Astrocyte (in vitro differentiated cells and primary cell): Measurements from ENCODE around the gene RSPH4A.

Experiments used
- CTCF ChIP-seq: IDR thresholded peaks from 2 replicates; pipeline ENCODE4 v1.5.1; 2011; ENCODE audit warnings: low read depth, mild to moderate bottlenecking, inconsistent platforms, low read length, moderate library complexity; ENCODE audit not compliant: insufficient read depth
- EZH2 ChIP-seq: IDR thresholded peaks from 2 replicates; pipeline ENCODE4 v1.6.1; 2012; ENCODE audit warnings: mild to moderate bottlenecking, low read length, inconsistent platforms; ENCODE audit not compliant: insufficient read depth

- no peak for TF ChIP-seq CTCF
- TF ChIP-seq EZH2 = no peak
These were observed 37.1 kb upstream of the RSPH4A start for GRCh38 chr6:116579143-116579542.
